Neural progenitor cell (in vitro differentiated cells): ENCODE data around the gene TLR9.

Source experiments
- EZH2 ChIP-seq: fragments of 200-600 bp; sonication (generic); IDR thresholded peaks from 2 replicates; pipeline ENCODE4 v1.6.1; 2017; ENCODE audit warnings: antibody characterized with exemption, mild to moderate bottlenecking, moderate library complexity
- TF ChIP-seq, protein P1 (sequence below): fragments of 200-600 bp; sonication (generic); IDR thresholded peaks from 2 replicates; pipeline ENCODE4 v1.5.1; 2017; ENCODE audit warnings: antibody characterized with exemption, mild to moderate bottlenecking

DNA sequence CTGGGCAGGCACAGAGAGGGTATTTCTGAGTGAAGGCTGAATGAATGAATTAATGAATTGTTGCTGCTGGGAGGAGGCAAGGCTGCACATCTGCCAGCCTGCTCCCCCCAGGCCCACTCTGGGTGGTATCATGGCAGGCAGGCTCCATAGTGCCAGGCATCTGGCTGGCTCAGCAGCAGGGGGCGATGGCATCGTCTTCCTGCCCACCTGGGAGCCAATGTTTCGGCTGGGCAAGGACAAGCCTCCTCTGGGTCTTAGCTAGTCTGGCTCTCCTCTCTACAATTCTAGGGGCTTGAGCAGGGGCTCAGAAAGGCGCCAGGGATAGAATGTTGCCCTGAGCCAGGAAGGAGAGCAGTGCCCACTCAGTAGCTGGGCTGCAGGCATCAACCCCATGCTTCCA, 1.7 kb upstream of the TLR9 start:
- TF ChIP-seq, protein P1, sequence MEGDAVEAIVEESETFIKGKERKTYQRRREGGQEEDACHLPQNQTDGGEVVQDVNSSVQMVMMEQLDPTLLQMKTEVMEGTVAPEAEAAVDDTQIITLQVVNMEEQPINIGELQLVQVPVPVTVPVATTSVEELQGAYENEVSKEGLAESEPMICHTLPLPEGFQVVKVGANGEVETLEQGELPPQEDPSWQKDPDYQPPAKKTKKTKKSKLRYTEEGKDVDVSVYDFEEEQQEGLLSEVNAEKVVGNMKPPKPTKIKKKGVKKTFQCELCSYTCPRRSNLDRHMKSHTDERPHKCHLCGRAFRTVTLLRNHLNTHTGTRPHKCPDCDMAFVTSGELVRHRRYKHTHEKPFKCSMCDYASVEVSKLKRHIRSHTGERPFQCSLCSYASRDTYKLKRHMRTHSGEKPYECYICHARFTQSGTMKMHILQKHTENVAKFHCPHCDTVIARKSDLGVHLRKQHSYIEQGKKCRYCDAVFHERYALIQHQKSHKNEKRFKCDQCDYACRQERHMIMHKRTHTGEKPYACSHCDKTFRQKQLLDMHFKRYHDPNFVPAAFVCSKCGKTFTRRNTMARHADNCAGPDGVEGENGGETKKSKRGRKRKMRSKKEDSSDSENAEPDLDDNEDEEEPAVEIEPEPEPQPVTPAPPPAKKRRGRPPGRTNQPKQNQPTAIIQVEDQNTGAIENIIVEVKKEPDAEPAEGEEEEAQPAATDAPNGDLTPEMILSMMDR, result no peak
- TF ChIP-seq EZH2, result no peak
